Stimulated activated memory B cell treated with anti-CD40 and anti-IgM and Interleukin-4, amounts not matched to agents 10 μg/mL and 1 μg/mL and 100 μg/mL, for 72 hours (primary cell): ENCODE measurements around the gene ZFR2.
"Not testable (repeated sequence)": the region's sequence is repeated elsewhere in the genome, so short reads cannot be mapped to it uniquely, and the experiment has no call there.

Source experiments
- ATAC-seq: fragments of 150-1000 bp; cut with Tn5 transposase; 2 replicates; pipeline ENCODE4 v1.10.0; 2021
- H3K27ac Mint-ChIP-seq: one replicate; pipeline ENCODE4 v1.8.0; 2022; ENCODE audit warnings: mild to moderate bottlenecking, mixed read lengths
- H3K27me3 Mint-ChIP-seq: one replicate; pipeline ENCODE4 v1.8.0; 2022; ENCODE audit warnings: mixed read lengths
- H3K36me3 Mint-ChIP-seq: one replicate; pipeline ENCODE4 v1.8.0; 2022; ENCODE audit warnings: mixed read lengths
- H3K4me1 Mint-ChIP-seq: one replicate; pipeline ENCODE4 v1.8.0; 2022; ENCODE audit warnings: mixed read lengths
- H3K4me3 Mint-ChIP-seq: one replicate; pipeline ENCODE4 v1.8.0; 2022; ENCODE audit warnings: mild to moderate bottlenecking, moderate library complexity, mixed read lengths
- H3K9me3 Mint-ChIP-seq: one replicate; pipeline ENCODE4 v1.8.0; 2022; ENCODE audit warnings: mixed read lengths

Gene ZFR2

GRCh38 chr19:3818466-3818865 is 50.4 kb downstream of the ZFR2 start:
- peak; percentile 52 for ATAC-seq
- Mint-ChIP-seq H3K27ac (no peak overlapping the region), H3K27me3 (no peaks in the 10 kb centered on the region), H3K4me3 (no peak overlapping the region), H3K4me1 (peaks cover 35% of the 10 kb centered on the region), H3K36me3 (no peaks in the 10 kb centered on the region), H3K9me3 (no peaks in the 10 kb centered on the region)

DNA sequence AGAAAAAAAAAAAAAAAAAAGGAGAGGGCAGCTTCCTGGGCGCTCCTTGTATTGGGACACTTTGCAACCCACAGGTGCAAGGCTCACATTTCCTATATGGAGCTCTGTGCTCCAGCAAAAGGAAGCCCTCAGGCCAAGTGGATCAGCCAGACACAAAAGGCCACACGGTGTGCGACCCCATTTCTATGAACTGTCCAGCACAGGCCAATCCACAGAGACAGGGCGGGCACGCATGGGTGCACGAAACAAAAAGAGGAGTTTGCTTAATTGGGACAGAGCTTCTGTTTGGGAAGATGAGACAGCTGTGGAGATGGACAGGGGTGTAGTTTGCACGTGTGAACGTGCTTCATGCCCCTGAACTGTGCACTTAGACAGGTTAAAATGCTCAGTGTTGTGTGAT is 51.1 kb downstream of the ZFR2 start:
- Mint-ChIP-seq H3K9me3 (no peaks in the 10 kb centered on the region), H3K27ac (peak overlapping the region; percentile 16), H3K4me1 (peaks cover 42% of the 10 kb centered on the region), H3K27me3 (no peaks in the 10 kb centered on the region), H3K4me3 (no peak overlapping the region), H3K36me3 (no peaks in the 10 kb centered on the region)
- no peak for ATAC-seq

GRCh38 chr19:3816566-3817218 is 52.1 kb downstream of the ZFR2 start:
- H3K9me3 Mint-ChIP-seq, result no peaks in the 10 kb centered on the region
- H3K4me3 Mint-ChIP-seq, result no peak overlapping the region
- no peak for ATAC-seq
- H3K27ac Mint-ChIP-seq, result no peak overlapping the region
- H3K36me3 Mint-ChIP-seq, result no peaks in the 10 kb centered on the region
- no peaks in the 10 kb centered on the region for H3K27me3 Mint-ChIP-seq
- H3K4me1 Mint-ChIP-seq, result peaks cover 45% of the 10 kb centered on the region

GRCh38 chr19:3816148-3816547 is 52.7 kb downstream of the ZFR2 start:
- H3K9me3 Mint-ChIP-seq, H3K4me3 Mint-ChIP-seq, H3K27ac Mint-ChIP-seq, H3K36me3 Mint-ChIP-seq, H3K27me3 Mint-ChIP-seq, ATAC-seq: not testable (repeated sequence)
- peaks cover 45% of the 10 kb centered on the region for H3K4me1 Mint-ChIP-seq

- no peak for ATAC-seq
- H3K9me3 Mint-ChIP-seq, result no peaks in the 10 kb centered on the region
- peaks cover 54% of the 10 kb centered on the region for H3K4me1 Mint-ChIP-seq
- H3K27ac Mint-ChIP-seq, result no peak overlapping the region
- H3K36me3 Mint-ChIP-seq, result no peaks in the 10 kb centered on the region
- no peak overlapping the region for H3K4me3 Mint-ChIP-seq
- H3K27me3 Mint-ChIP-seq, result no peaks in the 10 kb centered on the region
Observed at GRCh38 chr19:3814648-3815047, 54.2 kb downstream of the ZFR2 start.

GRCh38 chr19:3813473-3814392 is 55.1 kb downstream of the ZFR2 start:
- no peak for ATAC-seq
- Mint-ChIP-seq H3K27me3 (no peaks in the 10 kb centered on the region), H3K9me3 (no peaks in the 10 kb centered on the region), H3K36me3 (no peaks in the 10 kb centered on the region), H3K4me1 (peaks cover 54% of the 10 kb centered on the region), H3K4me3 (no peak overlapping the region), H3K27ac (peak overlapping the region; percentile 70)

GRCh38 chr19:3810708-3811355 is 58.0 kb downstream of the ZFR2 start:
- Mint-ChIP-seq H3K9me3 (peaks cover 5% of the 10 kb centered on the region), H3K27ac (peak overlapping the region; percentile 70), H3K36me3 (no peaks in the 10 kb centered on the region), H3K27me3 (peaks cover 9% of the 10 kb centered on the region), H3K4me3 (no peak overlapping the region), H3K4me1 (peaks cover 69% of the 10 kb centered on the region)
- ATAC-seq, result peak; percentile 68

- Mint-ChIP-seq H3K9me3 (peaks cover 5% of the 10 kb centered on the region), H3K36me3 (no peaks in the 10 kb centered on the region), H3K4me1 (peaks cover 69% of the 10 kb centered on the region), H3K27ac (peak overlapping the region; percentile 70), H3K4me3 (no peak overlapping the region), H3K27me3 (peaks cover 9% of the 10 kb centered on the region)
- ATAC-seq, result peak; percentile 78
Observed at GRCh38 chr19:3809881-3810707, 58.7 kb downstream of the ZFR2 start.

DNA sequence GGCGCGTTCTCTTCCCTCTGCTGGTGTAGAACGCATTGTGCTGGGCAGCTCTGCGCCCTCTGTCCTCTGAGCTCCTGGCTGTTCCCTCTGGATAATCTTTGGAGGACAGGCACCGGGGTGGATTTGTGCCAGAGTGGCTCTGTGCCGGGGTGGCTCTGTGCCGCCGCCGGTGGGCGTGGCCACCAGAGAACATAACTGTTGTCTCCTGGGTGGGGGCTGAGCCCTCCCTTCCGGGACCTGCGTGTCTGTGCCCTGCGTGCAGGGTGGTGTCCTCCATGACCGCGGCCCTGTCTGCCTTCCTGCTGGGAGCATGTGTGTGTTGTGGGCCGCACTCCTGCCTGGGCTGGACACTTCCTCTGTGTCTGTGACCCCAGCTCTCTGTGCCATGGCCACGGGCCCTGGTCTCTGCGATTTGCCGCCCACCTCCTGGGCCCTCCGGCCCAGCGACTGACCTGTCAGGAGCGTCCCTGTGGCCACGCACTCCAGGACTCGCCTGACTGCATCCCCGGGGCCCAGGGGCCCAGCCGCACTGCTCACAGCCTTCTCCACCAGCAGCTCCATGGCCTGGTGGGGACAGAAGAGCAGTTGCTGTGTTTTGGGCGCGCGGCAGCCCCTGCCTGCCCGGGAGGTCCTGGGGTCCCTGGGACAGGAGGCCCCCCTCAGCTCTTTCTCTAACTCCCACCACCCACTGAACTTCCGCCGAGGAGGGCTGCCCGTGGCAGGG is 60.3 kb downstream of the ZFR2 start:
- no peaks in the 10 kb centered on the region for H3K36me3 Mint-ChIP-seq
- H3K9me3 Mint-ChIP-seq, result peaks cover 5% of the 10 kb centered on the region
- H3K4me1 Mint-ChIP-seq, result peaks cover 61% of the 10 kb centered on the region
- no peak for ATAC-seq
- no peak overlapping the region for H3K27ac Mint-ChIP-seq
- H3K27me3 Mint-ChIP-seq, result peaks cover 12% of the 10 kb centered on the region
- no peak overlapping the region for H3K4me3 Mint-ChIP-seq

DNA sequence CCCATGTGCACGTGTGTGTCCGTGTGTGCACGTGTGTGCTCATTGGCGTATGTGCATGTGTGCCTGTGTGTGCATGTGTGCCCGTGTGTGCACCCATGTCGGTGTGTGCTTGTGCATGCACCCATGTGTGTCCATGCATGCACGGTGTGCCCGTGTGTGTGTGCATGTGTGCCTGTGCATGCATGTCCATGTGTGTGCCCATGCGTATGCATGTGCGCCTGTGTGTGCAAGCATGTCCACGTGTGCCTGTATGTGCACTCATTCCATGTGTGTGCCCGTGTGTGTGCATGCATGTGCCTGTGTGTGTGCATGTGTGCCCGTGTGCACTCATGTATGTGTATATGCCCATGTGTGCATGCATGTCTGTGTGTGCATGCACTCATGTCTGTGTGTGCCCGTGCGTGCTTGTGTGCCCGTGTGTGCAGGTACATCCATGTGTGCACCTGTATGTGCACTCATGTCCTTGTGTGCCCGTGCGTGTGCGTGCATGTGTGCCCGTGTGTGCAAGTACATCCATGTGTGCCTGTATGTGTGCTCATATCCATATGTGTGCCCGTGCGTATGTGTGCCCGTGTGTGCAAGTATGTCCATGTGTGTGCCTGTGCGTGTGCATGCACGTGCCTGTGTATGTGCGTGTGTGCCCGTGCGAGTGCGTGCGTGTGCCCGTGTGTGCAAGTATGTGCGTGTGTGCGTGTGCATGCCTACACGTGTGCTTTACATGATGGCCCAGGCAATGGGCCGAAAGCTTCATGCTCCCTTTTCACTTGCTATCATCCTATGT is 61.1 kb downstream of the ZFR2 start:
- no peak overlapping the region for H3K4me3 Mint-ChIP-seq
- peaks cover 20% of the 10 kb centered on the region for H3K27me3 Mint-ChIP-seq
- H3K9me3 Mint-ChIP-seq, result peaks cover 5% of the 10 kb centered on the region
- no peaks in the 10 kb centered on the region for H3K36me3 Mint-ChIP-seq
- peaks cover 52% of the 10 kb centered on the region for H3K4me1 Mint-ChIP-seq
- no peak for ATAC-seq
- no peak overlapping the region for H3K27ac Mint-ChIP-seq

DNA sequence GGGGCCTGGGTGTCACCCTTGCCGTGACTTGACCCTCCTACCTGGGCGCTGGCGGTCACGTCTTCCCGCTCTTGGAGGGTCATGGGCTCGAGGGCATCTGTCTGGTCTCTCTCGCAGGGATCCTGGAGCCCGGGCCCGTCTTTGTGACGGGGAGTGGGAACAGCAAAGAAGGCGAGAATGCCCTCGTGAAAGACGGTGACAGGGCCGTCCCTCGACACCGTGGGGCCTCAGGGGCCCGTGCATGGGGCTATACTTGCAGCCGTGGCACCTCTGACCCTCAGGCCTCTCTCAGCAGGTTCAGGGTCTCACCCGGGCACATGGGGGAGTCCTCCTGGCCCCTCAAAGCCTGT is 61.7 kb downstream of the ZFR2 start:
- Mint-ChIP-seq H3K27ac (no peak overlapping the region), H3K4me3 (no peak overlapping the region), H3K9me3 (peaks cover 5% of the 10 kb centered on the region), H3K36me3 (no peaks in the 10 kb centered on the region), H3K4me1 (peaks cover 46% of the 10 kb centered on the region), H3K27me3 (peaks cover 27% of the 10 kb centered on the region)
- ATAC-seq, result no peak

DNA sequence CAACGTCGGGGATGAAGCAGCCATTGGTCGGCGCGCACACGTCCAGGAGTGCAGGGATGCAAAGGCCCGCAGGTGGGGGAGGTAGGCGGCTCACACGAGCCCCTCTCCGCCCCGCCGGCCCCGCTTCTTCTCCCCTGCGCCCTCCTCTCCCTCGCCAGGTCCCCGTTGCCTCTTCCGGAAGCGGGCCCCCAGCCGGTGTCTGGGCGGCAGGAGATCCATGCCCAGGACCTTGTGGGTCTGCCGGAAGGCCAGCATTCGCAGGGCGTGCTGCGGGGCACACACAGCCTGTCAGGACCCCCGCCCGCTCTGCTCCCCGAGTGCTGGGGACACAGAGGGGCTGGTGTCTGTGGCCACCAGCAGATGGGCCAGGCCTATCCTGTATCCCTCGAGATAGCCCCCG is 63.0 kb downstream of the ZFR2 start:
- Mint-ChIP-seq H3K4me3 (no peak overlapping the region), H3K36me3 (no peaks in the 10 kb centered on the region), H3K27me3 (peaks cover 39% of the 10 kb centered on the region), H3K4me1 (peaks cover 51% of the 10 kb centered on the region), H3K27ac (no peak overlapping the region), H3K9me3 (peaks cover 5% of the 10 kb centered on the region)
- ATAC-seq, result no peak

GRCh38 chr19:3804429-3804828 is 64.4 kb downstream of the ZFR2 start:
- no peaks in the 10 kb centered on the region for H3K36me3 Mint-ChIP-seq
- peaks cover 5% of the 10 kb centered on the region for H3K9me3 Mint-ChIP-seq
- ATAC-seq, result peak; percentile 13
- H3K27me3 Mint-ChIP-seq, result peaks cover 48% of the 10 kb centered on the region
- H3K4me1 Mint-ChIP-seq, result peaks cover 39% of the 10 kb centered on the region
- H3K27ac Mint-ChIP-seq, result no peak overlapping the region
- no peak overlapping the region for H3K4me3 Mint-ChIP-seq

GRCh38 chr19:3803986-3804385 is 64.9 kb downstream of the ZFR2 start:
- Mint-ChIP-seq H3K4me3 (no peak overlapping the region), H3K36me3 (no peaks in the 10 kb centered on the region), H3K27ac (no peak overlapping the region), H3K9me3 (peaks cover 5% of the 10 kb centered on the region), H3K27me3 (peaks cover 52% of the 10 kb centered on the region), H3K4me1 (peaks cover 36% of the 10 kb centered on the region)
- ATAC-seq, result peak; percentile 35
